Transverse colon (tissue), 4 donors: ENCODE measurements around the gene NCS1. TPM values are rescaled to one million over a fixed set of nuclear protein-coding genes. Genes with fewer than 3 reads are reported as not detected.

Experiments
- DNase-seq: peaks from one replicate; pipeline ENCODE4 v3.0.0-alpha.2; 2019
- H3K27ac ChIP-seq, 4 donors: fragments of 200-600 bp; sonication (generic); 2 replicates each; pipeline ENCODE4 v1.5.1; 2016 to 2018; ENCODE audit warnings: inconsistent platforms in 4 of 4
- H3K27me3 ChIP-seq: fragments of 200-600 bp; sonication (generic); 2 replicates; pipeline ENCODE4 v1.5.1; 2017; ENCODE audit warnings: inconsistent platforms
- H3K36me3 ChIP-seq, 4 donors: fragments of 200-600 bp; sonication (generic); 2 replicates each; pipeline ENCODE4 v1.5.1; 2017 to 2019; ENCODE audit warnings: inconsistent platforms in 4 of 4
- H3K4me1 ChIP-seq, 4 donors: fragments of 200-600 bp; sonication (generic); 2 replicates each; pipeline ENCODE4 v1.5.1; 2017 to 2020; ENCODE audit warnings: inconsistent platforms in 4 of 4
- H3K4me3 ChIP-seq, 4 donors: fragments of 200-600 bp; sonication (generic); 1 replicate in 1 of 4; 2 replicates in 3 of 4; pipeline versions ENCODE4 v1.5.1 to v1.6.1; 2017 to 2019; ENCODE audit warnings: inconsistent platforms in 4 of 4
- H3K9me3 ChIP-seq, 2 donors: fragments of 200-600 bp; sonication (generic); 2 replicates each; pipeline ENCODE4 v1.5.1; 2017 to 2019; ENCODE audit warnings: inconsistent platforms in 2 of 2
- EP300 ChIP-seq: sonication (generic); formaldehyde crosslinking; IDR thresholded peaks from one replicate; pipeline ENCODE4 v1.6.1; 2017; ENCODE audit warnings: antibody characterized with exemption, low read depth
- POLR2A ChIP-seq: fragments of 450-650 bp; IDR thresholded peaks from one replicate; pipeline ENCODE4 v1.6.1; 2016; ENCODE audit warnings: antibody characterized with exemption, mild to moderate bottlenecking, moderate library complexity
- POLR2AphosphoS5 ChIP-seq, 3 donors: sonication (generic); formaldehyde crosslinking; IDR thresholded peaks; one replicate each; pipeline ENCODE4 v1.6.1; 2016; ENCODE audit warnings: antibody characterized with exemption in 3 of 3
- WGBS, 2 donors: methylation state at CpG; one replicate each; pipeline ENCODE4 v1.1.5; 2018; ENCODE audit warnings: low coverage in 1 of 2; 5-methylcytosine and 5-hydroxymethylcytosine counted together
- in situ Hi-C, 4 donors: fragments of 200-750 bp; cut with MboI; loops; one replicate each; pipeline versions ENCODE4 v1.15.0 to v1.15.1; 2017; ENCODE audit warnings: low sequenced_read_pairs in 3 of 4, low pct_ligation_motif_present in 1 of 4, low pct_unique_long_range_greater_than_20kb in 1 of 4
- intact Hi-C: fragments of 100-400 bp; cut with DNase I; formaldehyde crosslinking; loops from one replicate; pipeline ENCODE4 v1.15.1; 2023; ENCODE audit warnings: low total_unique reads
- total RNA-seq, 4 donors: library from RNA; depleted of rRNA; stranded (reverse); fragments of >200 nt; gene quantifications; one replicate each; pipeline ENCODE4 v1.1.0, GENCODE V29; 2016
- TF ChIP-seq, protein P1 (sequence below), 5 experiments: fragments of 200-600 bp in 3 of 5; fragments of 450-650 bp in 2 of 5; sonication (generic) in 3 of 5; IDR thresholded peaks; 1 replicate in 2 of 5; 2 replicates in 3 of 5; pipeline ENCODE4 v1.5.1; 2016 to 2017; ENCODE audit warnings: antibody characterized with exemption in 5 of 5, inconsistent platforms in 3 of 5, mild to moderate bottlenecking in 2 of 5, moderate library complexity in 1 of 5

NCS1 gene
- total RNA-seq, 4 donors from 2014 or later = 11.9 to 66.5 (median 25.9) TPM

DNA sequence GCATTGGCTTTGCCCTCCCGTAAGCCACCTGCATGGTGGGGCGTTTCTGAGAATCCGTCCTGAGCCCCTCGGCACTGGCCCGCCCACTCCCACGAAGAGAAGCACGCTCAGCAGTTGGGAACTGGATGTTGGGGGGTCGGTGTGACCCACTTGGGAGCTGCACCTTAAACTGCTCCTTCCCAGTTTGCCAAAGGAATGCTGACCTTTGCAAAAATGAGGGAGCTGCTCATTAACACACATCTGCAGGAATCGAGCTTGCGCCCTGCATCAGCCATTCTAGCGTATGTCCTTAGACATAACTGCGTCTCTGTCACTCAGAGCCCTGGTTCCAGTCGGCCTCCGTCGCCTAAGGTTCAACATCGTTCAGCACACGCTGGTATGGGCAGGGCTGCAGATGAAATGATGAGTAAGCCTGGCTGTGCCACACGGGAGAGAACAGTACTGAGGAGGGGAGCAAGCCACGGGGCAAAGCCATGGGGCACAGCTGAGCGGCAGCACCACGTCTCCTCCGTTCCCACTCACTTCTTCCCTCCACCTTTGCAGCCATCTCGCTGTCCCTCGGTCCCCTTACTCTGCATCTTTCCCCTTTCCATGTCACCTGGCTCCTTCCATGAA, 28.8 kb upstream of the NCS1 start:
- WGBS, 2 donors = 80 to 84% methylated on average over 4 to 24 of the region's 24 CpGs
- no peak overlapping the region for H3K4me3 ChIP-seq
- peaks cover 22% of the 10 kb centered on the region for H3K27me3 ChIP-seq
- no peak for DNase-seq
- H3K4me1 ChIP-seq = peaks cover 4 to 23% (median 16%) of the 10 kb centered on the region in 4 donors
- intact Hi-C loops (no loop called here), in situ Hi-C loops (no loop called here)
- peak overlapping the region in 3 of 4 donors; percentile 50 to 84 (median 63) for H3K27ac ChIP-seq
- H3K36me3 ChIP-seq = no peaks in the 10 kb centered on the region
- no peak for TF ChIP-seq POLR2A
- no peak for TF ChIP-seq EP300
- TF ChIP-seq, protein P1, sequence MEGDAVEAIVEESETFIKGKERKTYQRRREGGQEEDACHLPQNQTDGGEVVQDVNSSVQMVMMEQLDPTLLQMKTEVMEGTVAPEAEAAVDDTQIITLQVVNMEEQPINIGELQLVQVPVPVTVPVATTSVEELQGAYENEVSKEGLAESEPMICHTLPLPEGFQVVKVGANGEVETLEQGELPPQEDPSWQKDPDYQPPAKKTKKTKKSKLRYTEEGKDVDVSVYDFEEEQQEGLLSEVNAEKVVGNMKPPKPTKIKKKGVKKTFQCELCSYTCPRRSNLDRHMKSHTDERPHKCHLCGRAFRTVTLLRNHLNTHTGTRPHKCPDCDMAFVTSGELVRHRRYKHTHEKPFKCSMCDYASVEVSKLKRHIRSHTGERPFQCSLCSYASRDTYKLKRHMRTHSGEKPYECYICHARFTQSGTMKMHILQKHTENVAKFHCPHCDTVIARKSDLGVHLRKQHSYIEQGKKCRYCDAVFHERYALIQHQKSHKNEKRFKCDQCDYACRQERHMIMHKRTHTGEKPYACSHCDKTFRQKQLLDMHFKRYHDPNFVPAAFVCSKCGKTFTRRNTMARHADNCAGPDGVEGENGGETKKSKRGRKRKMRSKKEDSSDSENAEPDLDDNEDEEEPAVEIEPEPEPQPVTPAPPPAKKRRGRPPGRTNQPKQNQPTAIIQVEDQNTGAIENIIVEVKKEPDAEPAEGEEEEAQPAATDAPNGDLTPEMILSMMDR (IDR thresholded peaks at IDR 0.05) = no peak
- no peak for TF ChIP-seq POLR2AphosphoS5 (IDR thresholded peaks at IDR 0.05)
- H3K9me3 ChIP-seq = no peaks in the 10 kb centered on the region

- peak overlapping the region in 3 of 4 donors; percentile 50 to 84 (median 63) for H3K27ac ChIP-seq
- intact Hi-C loops (no loop called here), in situ Hi-C loops (no loop called here)
- DNase-seq = peak; percentile 20
- no peaks in the 10 kb centered on the region for H3K9me3 ChIP-seq
- no peak for TF ChIP-seq POLR2A
- TF ChIP-seq, protein P1 (IDR thresholded peaks at IDR 0.05) = no peak
- no peak for TF ChIP-seq POLR2AphosphoS5 (IDR thresholded peaks at IDR 0.05)
- no peak for TF ChIP-seq EP300
- 26 to 33% methylated on average over 10 to 14 of the region's 14 CpGs for WGBS, 2 donors
- peaks cover 22% of the 10 kb centered on the region for H3K27me3 ChIP-seq
- no peaks in the 10 kb centered on the region for H3K36me3 ChIP-seq
- H3K4me1 ChIP-seq = peaks cover 4 to 20% (median 16%) of the 10 kb centered on the region in 4 donors
- no peak overlapping the region for H3K4me3 ChIP-seq
Measured at GRCh38 chr9:130143958-130144366, 28.2 kb upstream of the NCS1 start.

- WGBS, 2 donors = 46% methylated on average over 4 of the region's 5 CpGs; no CpG with 5 or more reads in 1 of the 2 donors
- TF ChIP-seq, protein P1 (IDR thresholded peaks at IDR 0.05) = no peak
- no peak for TF ChIP-seq POLR2A
- TF ChIP-seq EP300 = no peak
- no peak for TF ChIP-seq POLR2AphosphoS5 (IDR thresholded peaks at IDR 0.05)
- in situ Hi-C loops = no loop called here
Measured at GRCh38 chr9:130144703-130145102, 27.5 kb upstream of the NCS1 start.

DNA sequence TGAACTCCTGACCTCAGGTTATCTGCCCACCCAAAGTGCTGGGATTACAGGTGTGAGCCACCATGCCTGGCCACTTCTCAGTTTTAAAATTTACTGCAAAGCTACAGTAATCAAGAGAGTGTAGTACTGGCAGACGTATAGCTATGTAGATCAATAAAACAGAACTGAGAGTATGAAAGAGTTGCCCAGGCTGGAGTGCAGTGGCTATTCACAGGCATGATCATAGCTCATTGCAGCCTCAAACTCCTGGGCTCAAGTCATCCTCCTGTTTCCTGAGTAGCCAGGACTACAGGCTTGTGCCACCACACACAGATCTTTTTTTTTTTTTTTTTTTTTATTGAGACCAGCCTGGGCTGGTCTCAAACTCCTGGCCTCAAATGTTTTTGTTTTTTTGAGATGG, 26.5 kb upstream of the NCS1 start:
- no peak overlapping the region for H3K4me3 ChIP-seq

More at GRCh38 chr9:130144703-130145102, 27.5 kb upstream of the NCS1 start:
- Histone ChIP-seq H3K27me3 (peaks cover 22% of the 10 kb centered on the region), H3K4me3 (no peak overlapping the region), H3K27ac (peak overlapping the region in 1 of 4 donors; percentile 63), H3K9me3 (no peaks in the 10 kb centered on the region), H3K4me1 (peaks cover 4 to 15% (median 13%) of the 10 kb centered on the region in 4 donors), H3K36me3 (no peaks in the 10 kb centered on the region)
- intact Hi-C loops = no loop called here
- DNase-seq = no peak

More for the DNA sequence above, 26.5 kb upstream of the NCS1 start:
- Histone ChIP-seq H3K4me1 (peaks cover 4 to 15% (median 12%) of the 10 kb centered on the region in 4 donors), H3K27ac (no peak overlapping the region), H3K36me3 (no peaks in the 10 kb centered on the region), H3K27me3 (peaks cover 22% of the 10 kb centered on the region), H3K9me3 (no peaks in the 10 kb centered on the region)
- WGBS, 2 donors = 36% methylated on average over 1 of the region's 1 CpG; no CpG with 5 or more reads in 1 of the 2 donors
- TF ChIP-seq EP300 = no peak
- TF ChIP-seq POLR2A = no peak
- TF ChIP-seq, protein P1 (IDR thresholded peaks at IDR 0.05) = no peak
- no peak for TF ChIP-seq POLR2AphosphoS5 (IDR thresholded peaks at IDR 0.05)
- in situ Hi-C loops = no loop called here
- no peak for DNase-seq
- intact Hi-C loops = no loop called here
